ENCODE data around the gene CEP95.

- TF ChIP-seq POLR2AphosphoS5 (IDR thresholded peaks at IDR 0.05; ENCODE audit: borderline replicate concordance, low read depth, low read length): no peak; the same call in 1 of the 2 replicates
- TF ChIP-seq EZH2 (IDR thresholded peaks at IDR 0.05): no peak
Observed at GRCh38 chr17:64498308-64499203, 8.2 kb upstream of the CEP95 start.

Measured in SK-N-MC (cell line).